Fibroblast of lung (primary cell): ENCODE data around the gene PDE4B. TPM values are rescaled to one million over a fixed set of nuclear protein-coding genes. Genes with fewer than 3 reads are reported as not detected.

ENCODE experiments used
- DNase-seq, 2 donors: peaks; one replicate each; pipeline versions ENCODE4 v3.0.0 to v3.0.0-alpha.2; 2010; ENCODE audit warnings: low read depth in 2 of 2
- H2AFZ ChIP-seq: 2 replicates; pipeline ENCODE4 v1.5.1; 2012; ENCODE audit warnings: low read length, control low read depth, inconsistent platforms
- H3K27ac ChIP-seq: 2 replicates; pipeline ENCODE4 v1.5.1; 2011; ENCODE audit warnings: low read length, control low read depth; ENCODE audit not compliant: insufficient read depth
- H3K27me3 ChIP-seq: 2 replicates; pipeline ENCODE4 v1.5.1; 2011; ENCODE audit warnings: mild to moderate bottlenecking, low read length; ENCODE audit not compliant: control insufficient read depth, insufficient read depth
- H3K36me3 ChIP-seq: 2 replicates; pipeline ENCODE4 v1.5.1; 2011; ENCODE audit warnings: low read length; ENCODE audit not compliant: control insufficient read depth, insufficient read depth
- H3K4me1 ChIP-seq: 2 replicates; pipeline ENCODE4 v1.5.1; 2011; ENCODE audit warnings: low read length; ENCODE audit not compliant: control insufficient read depth, insufficient read depth; ENCODE audit errors: extremely low read depth
- H3K4me2 ChIP-seq: 2 replicates; pipeline ENCODE4 v1.5.1; 2011; ENCODE audit warnings: low read length, control low read depth; ENCODE audit not compliant: insufficient read depth; ENCODE audit errors: extremely low read depth
- H3K4me3 ChIP-seq, 4 experiments: fragments of 200-600 bp in 1 of 4; sonication (generic) in 1 of 4; replicated peaks in 1 of 4; 2 replicates each; pipeline ENCODE4 v1.5.1; 2011 to 2016; ENCODE audit warnings: low read length in 4 of 4, low read depth in 3 of 4, mild to moderate bottlenecking in 3 of 4, control low read depth in 2 of 4, inconsistent platforms in 1 of 4, mixed read lengths in 1 of 4; ENCODE audit not compliant: insufficient read depth in 1 of 4; ENCODE audit errors: control extremely low read depth in 1 of 4
- H3K79me2 ChIP-seq: 2 replicates; pipeline ENCODE4 v1.5.1; 2012; ENCODE audit warnings: mild to moderate bottlenecking, low read length, inconsistent platforms; ENCODE audit not compliant: control insufficient read depth, insufficient read depth
- H3K9ac ChIP-seq: 2 replicates; pipeline ENCODE4 v1.5.1; 2011; ENCODE audit warnings: mild to moderate bottlenecking, low read length, control low read depth; ENCODE audit not compliant: insufficient read depth
- H3K9me3 ChIP-seq: 2 replicates; pipeline ENCODE4 v1.5.1; 2012; ENCODE audit warnings: low read depth, low read length; ENCODE audit not compliant: control insufficient read depth, insufficient read depth
- H4K20me1 ChIP-seq: 2 replicates; pipeline ENCODE4 v1.5.1; 2011; ENCODE audit warnings: low read length; ENCODE audit not compliant: control insufficient read depth, insufficient read depth; ENCODE audit errors: extremely low read depth
- EZH2 ChIP-seq: IDR thresholded peaks from 2 replicates; pipeline ENCODE4 v1.5.1; 2012; ENCODE audit warnings: low read length, control low read depth, mild to moderate bottlenecking; ENCODE audit errors: missing control alignments
- polyA plus RNA-seq, 2 donors: library from polyadenylated mRNA; depleted of rRNA in 1 of 2; stranded (reverse) in 1 of 2; unstranded in 1 of 2; fragments of >200 nt; gene quantifications; 2 replicates each; pipeline ENCODE4 v1.2.1, GENCODE V29; 2011 to 2012; ENCODE audit warnings: missing spikeins in 1 of 2
- total RNA-seq: library from RNA; depleted of rRNA; stranded (reverse); fragments of >200 nt; gene quantifications from 2 replicates; pipeline ENCODE4 v1.2.1, GENCODE V29; 2014
- TF ChIP-seq, protein P1 (sequence below), 2 donors: IDR thresholded peaks in 1 of 2; conservative IDR thresholded peaks in 1 of 2; 1 replicate in 1 of 2; 2 replicates in 1 of 2; pipeline ENCODE4 v1.5.1; 2011 to 2012; ENCODE audit warnings: low read length in 2 of 2, control low read depth in 1 of 2, inconsistent platforms in 1 of 2, low read depth in 1 of 2, mild to moderate bottlenecking in 1 of 2

Gene PDE4B
- total and polyA plus RNA-seq, 2 donors (not counting 1 experiment from before 2014, with no cell fraction given), result 3.7 to 19.8 TPM

DNA sequence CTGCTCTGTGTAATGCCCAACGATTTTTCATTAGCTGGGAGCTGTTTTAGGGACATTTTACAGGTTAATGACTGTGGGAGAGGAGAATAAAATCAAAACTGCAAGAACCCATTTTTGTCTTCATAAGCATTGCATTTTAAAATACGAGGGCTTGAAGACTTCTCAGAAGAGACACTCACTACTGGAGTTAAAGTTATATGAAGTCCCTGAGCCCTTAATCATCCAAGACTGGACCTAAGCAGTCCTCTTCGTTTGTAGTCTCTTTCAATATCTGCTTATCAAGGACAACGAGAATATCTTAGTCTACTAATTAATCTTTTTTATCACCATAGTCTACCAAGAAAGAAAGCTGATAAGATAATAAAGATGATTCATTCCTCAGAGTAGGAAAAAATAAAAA is 564.3 kb downstream of the PDE4B start:
- Histone ChIP-seq H4K20me1 (no peaks in the 10 kb centered on the region), H3K9me3 (no peaks in the 10 kb centered on the region), H2AFZ (no peak overlapping the region), H3K4me3 (no peak overlapping the region), H3K27me3 (no peaks in the 10 kb centered on the region), H3K79me2 (no peaks in the 10 kb centered on the region), H3K4me1 (no peaks in the 10 kb centered on the region), H3K4me2 (no peak overlapping the region), H3K9ac (no peak overlapping the region), H3K27ac (no peak overlapping the region), H3K36me3 (no peaks in the 10 kb centered on the region)
- DNase-seq, result peak in 1 of 2 donors; percentile 24
- TF ChIP-seq EZH2, result no peak
- TF ChIP-seq, protein P1, sequence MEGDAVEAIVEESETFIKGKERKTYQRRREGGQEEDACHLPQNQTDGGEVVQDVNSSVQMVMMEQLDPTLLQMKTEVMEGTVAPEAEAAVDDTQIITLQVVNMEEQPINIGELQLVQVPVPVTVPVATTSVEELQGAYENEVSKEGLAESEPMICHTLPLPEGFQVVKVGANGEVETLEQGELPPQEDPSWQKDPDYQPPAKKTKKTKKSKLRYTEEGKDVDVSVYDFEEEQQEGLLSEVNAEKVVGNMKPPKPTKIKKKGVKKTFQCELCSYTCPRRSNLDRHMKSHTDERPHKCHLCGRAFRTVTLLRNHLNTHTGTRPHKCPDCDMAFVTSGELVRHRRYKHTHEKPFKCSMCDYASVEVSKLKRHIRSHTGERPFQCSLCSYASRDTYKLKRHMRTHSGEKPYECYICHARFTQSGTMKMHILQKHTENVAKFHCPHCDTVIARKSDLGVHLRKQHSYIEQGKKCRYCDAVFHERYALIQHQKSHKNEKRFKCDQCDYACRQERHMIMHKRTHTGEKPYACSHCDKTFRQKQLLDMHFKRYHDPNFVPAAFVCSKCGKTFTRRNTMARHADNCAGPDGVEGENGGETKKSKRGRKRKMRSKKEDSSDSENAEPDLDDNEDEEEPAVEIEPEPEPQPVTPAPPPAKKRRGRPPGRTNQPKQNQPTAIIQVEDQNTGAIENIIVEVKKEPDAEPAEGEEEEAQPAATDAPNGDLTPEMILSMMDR (conservative IDR thresholded peaks at IDR 0.05 in 1 of 2, IDR thresholded peaks at IDR 0.05 in 1 of 2; ENCODE audit: low read depth in 1 of 2, low read length in 2 of 2), result no peak

DNA sequence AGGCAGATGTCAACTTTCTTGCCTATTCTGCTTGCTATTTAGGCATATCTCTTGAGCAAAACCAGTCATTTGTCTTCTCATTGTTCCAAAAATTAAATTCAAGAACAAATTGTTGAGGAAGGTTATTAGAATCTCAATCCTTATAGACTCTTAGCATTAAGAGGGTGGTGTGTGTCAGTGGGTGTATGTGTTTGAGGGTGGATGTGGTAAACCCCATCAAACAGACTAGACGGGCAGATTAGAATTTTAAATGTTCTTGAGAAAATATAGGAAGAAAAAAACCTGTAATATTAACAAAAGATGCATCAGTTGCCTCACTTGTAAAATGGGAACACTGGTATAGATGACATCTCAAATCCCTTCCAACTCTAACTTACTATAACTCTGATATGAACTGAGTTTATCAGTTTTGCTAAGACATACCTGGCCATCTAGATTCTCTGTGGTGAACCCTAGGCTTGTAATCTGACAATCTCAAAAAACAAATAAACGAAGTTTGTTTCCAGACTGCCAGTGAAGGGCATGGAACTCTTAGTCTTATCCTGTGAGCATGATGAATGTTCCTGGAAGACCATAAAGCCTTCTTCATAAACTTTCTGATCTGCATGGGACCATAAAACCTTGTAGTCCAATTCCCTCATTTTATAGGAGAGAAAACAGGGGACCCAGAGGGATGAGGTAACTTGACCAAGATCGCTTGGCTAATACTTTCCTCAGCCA is 564.9 kb downstream of the PDE4B start:
- H3K27ac ChIP-seq, result no peak overlapping the region
- H3K79me2 ChIP-seq, result no peaks in the 10 kb centered on the region
- no peak overlapping the region for H3K4me3 ChIP-seq
- H2AFZ ChIP-seq, result no peak overlapping the region
- no peak for DNase-seq
- no peak overlapping the region for H3K9ac ChIP-seq
- no peaks in the 10 kb centered on the region for H3K9me3 ChIP-seq
- H3K4me1 ChIP-seq, result no peaks in the 10 kb centered on the region
- H4K20me1 ChIP-seq, result no peaks in the 10 kb centered on the region
- no peak overlapping the region for H3K4me2 ChIP-seq
- no peaks in the 10 kb centered on the region for H3K36me3 ChIP-seq
- H3K27me3 ChIP-seq, result no peaks in the 10 kb centered on the region
- no peak for TF ChIP-seq EZH2
- TF ChIP-seq, protein P1 (conservative IDR thresholded peaks at IDR 0.05 in 1 of 2, IDR thresholded peaks at IDR 0.05 in 1 of 2; ENCODE audit: low read depth in 1 of 2, low read length in 2 of 2), result no peak

DNA sequence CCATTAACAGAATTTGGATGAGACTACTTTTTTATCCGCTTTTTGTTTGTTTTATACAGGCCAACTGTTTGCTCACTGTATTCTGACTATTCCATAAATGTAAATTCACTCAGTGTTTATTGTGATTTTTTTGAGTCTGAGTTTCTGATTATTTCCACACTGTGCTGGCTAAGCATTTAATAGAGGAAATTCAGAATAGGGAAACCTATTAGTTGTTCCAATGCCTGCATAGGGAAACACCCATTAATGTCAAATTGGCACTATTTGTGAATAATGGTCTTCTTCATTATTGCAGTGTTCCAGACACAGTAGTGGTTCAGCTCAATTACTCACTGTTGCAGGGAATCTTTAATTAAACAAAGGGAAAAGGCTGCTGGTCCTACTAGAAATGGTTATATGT is 566.6 kb downstream of the PDE4B start:
- no peaks in the 10 kb centered on the region for H3K36me3 ChIP-seq
- no peak overlapping the region for H3K4me2 ChIP-seq
- H3K79me2 ChIP-seq, result no peaks in the 10 kb centered on the region

More for the DNA sequence above, 566.6 kb downstream of the PDE4B start:
- TF ChIP-seq EZH2, result no peak
- TF ChIP-seq, protein P1 (conservative IDR thresholded peaks at IDR 0.05 in 1 of 2, IDR thresholded peaks at IDR 0.05 in 1 of 2; ENCODE audit: low read depth in 1 of 2, low read length in 2 of 2), result no peak
- no peak for DNase-seq
- Histone ChIP-seq H2AFZ (no peak overlapping the region), H4K20me1 (no peaks in the 10 kb centered on the region), H3K27me3 (no peaks in the 10 kb centered on the region), H3K27ac (no peak overlapping the region), H3K4me3 (no peak overlapping the region), H3K9ac (no peak overlapping the region), H3K9me3 (no peaks in the 10 kb centered on the region), H3K4me1 (no peaks in the 10 kb centered on the region)
